ENCODE data around the gene TMEM19. TPM values are rescaled to one million over a fixed set of nuclear protein-coding genes. Genes with fewer than 3 reads are reported as not detected.

TMEM19 gene
- total and polyA plus RNA-seq, 2 of the 8 experiments (the other 6 are each of a cell fraction or from before 2014, with no cell fraction given), result 12.6 to 19.1 TPM

DNA sequence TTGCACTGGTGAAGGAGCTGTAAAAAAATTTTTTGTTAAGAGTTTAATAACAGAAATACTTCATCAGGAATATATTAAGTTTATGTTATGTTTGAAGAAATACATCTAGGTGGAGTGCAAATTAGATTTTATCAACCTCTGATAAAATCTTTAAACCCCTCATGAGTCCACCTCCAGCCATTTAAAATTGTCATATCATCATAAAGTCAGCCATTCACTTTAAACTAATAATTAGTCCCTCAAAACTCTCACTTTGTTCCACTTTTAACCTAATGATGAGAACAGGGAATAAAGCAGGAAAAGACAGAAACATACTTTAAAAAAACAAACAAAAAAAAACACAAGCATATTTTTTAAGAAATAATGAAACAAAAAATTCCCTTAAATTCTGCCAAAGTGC lies 47.4 kb upstream of the TMEM19 start:
- H2AFZ ChIP-seq (ENCODE audit: low read length), result no peak overlapping the region
- no peak overlapping the region for H2BK12ac ChIP-seq (ENCODE audit: low read depth, low read length)
- no peak overlapping the region for H4K91ac ChIP-seq (replicated peaks; ENCODE audit: insufficient read length, low read length)
- no peaks in the 10 kb centered on the region for H3K4me1 ChIP-seq (replicated peaks in 1 of 4; ENCODE audit: control insufficient read depth in 3 of 4, insufficient read depth in 4 of 4, low read length in 3 of 4)
- no peaks in the 10 kb centered on the region for H3K79me2 ChIP-seq (ENCODE audit: control insufficient read depth in 1 of 2, insufficient read depth in 2 of 2, low read length in 2 of 2)
- H2BK5ac ChIP-seq (ENCODE audit: low read depth, low read length), result no peak overlapping the region
- no peak overlapping the region for H3K18ac ChIP-seq (ENCODE audit: extremely low read depth, low read length)
- H2BK120ac ChIP-seq (replicated peaks; ENCODE audit: low read depth, low read length), result no peak overlapping the region
- no peaks in the 10 kb centered on the region for H3K79me1 ChIP-seq (ENCODE audit: low read depth, low read length)
- no peak overlapping the region for H3K23ac ChIP-seq (ENCODE audit: insufficient read length)
- FAIRE-seq (no peak), DNase-seq (ENCODE audit: low read depth in 1 of 2, low spot score in 2 of 2) (no peak)
- H2BK20ac ChIP-seq (ENCODE audit: low read length), result no peak overlapping the region
- no peak overlapping the region for H3K4me3 ChIP-seq (ENCODE audit: extremely low read depth in 1 of 4, insufficient read depth in 2 of 4, low read depth in 3 of 4, low read length in 4 of 4)
- CTCF ChIA-PET (ENCODE audit: partially characterized antibody), result interaction anchor here (0.6 to 3.1 kb wide), 6 partner anchors 11 to 299 kb away, joined by 3 to 21 read pairs (median 3); partner anchors contain the start of genes THAP2 and ZFC3H1
- no peak overlapping the region for H3K27ac ChIP-seq (ENCODE audit: low read depth, low read length)
- H3K9ac ChIP-seq (replicated peaks in 1 of 4; ENCODE audit: extremely low read depth in 1 of 4, low read depth in 3 of 4, low read length in 3 of 4), result no peak overlapping the region
- H3K4ac ChIP-seq (replicated peaks; ENCODE audit: insufficient read length, low read depth, low read length), result no peak overlapping the region
- H4K20me1 ChIP-seq (replicated peaks in 1 of 2; ENCODE audit: control insufficient read depth in 1 of 2, insufficient read depth in 2 of 2, low read length in 2 of 2), result peaks cover 0 to 3% of the 10 kb centered on the region in 2 experiments
- H3K23me2 ChIP-seq (ENCODE audit: low read depth, low read length), result no peaks in the 10 kb centered on the region
- no peak overlapping the region for H4K5ac ChIP-seq (ENCODE audit: insufficient read length, low read depth, low read length)
- no peak overlapping the region for H2BK15ac ChIP-seq (ENCODE audit: low read length)
- H3K4me2 ChIP-seq (ENCODE audit: insufficient read depth in 1 of 2, low read depth in 2 of 2, low read length in 2 of 2), result no peak overlapping the region
- H3K36me3 ChIP-seq (ENCODE audit: control insufficient read depth in 2 of 4, insufficient read depth in 4 of 4, low read length in 3 of 4), result peaks cover 2 to 60% (median 44%) of the 10 kb centered on the region in 4 experiments
- no peaks in the 10 kb centered on the region for H3K9me3 ChIP-seq (ENCODE audit: insufficient read depth in 2 of 2, low read depth in 1 of 2, low read length in 1 of 2)
- no peak for TF ChIP-seq SIRT6 (IDR thresholded peaks at IDR 0.05; ENCODE audit: low read length)
- TF ChIP-seq CTBP2 (IDR thresholded peaks at IDR 0.05; ENCODE audit: borderline replicate concordance, insufficient read depth, insufficient read length, low read length), result no peak
- no peak for TF ChIP-seq FOSL1 (IDR thresholded peaks at IDR 0.05; ENCODE audit: insufficient read depth, low read depth, low read length)
- no peak for TF ChIP-seq JUND (IDR thresholded peaks at IDR 0.05; ENCODE audit: low read length)
- no peak for TF ChIP-seq GABPA (IDR thresholded peaks at IDR 0.05; ENCODE audit: borderline replicate concordance, insufficient read depth, low read length)
- no peak for TF ChIP-seq YY1 (IDR thresholded peaks at IDR 0.05; ENCODE audit: low read depth, low read length)
- no peak for TF ChIP-seq SP4 (IDR thresholded peaks at IDR 0.05; ENCODE audit: low read length)
- no peak for TF ChIP-seq CHD2 (IDR thresholded peaks at IDR 0.05; ENCODE audit: low read length)
- no peak for TF ChIP-seq RXRA (IDR thresholded peaks at IDR 0.05; ENCODE audit: insufficient read depth, low read depth, low read length)
- H3K14ac ChIP-seq (ENCODE audit: insufficient read length), result no peak overlapping the region
- H4K8ac ChIP-seq (ENCODE audit: extremely low read depth, insufficient read depth, low read length), result no peak overlapping the region
- H2AK5ac ChIP-seq (ENCODE audit: low read depth, low read length), result no peak overlapping the region
- POLR2A ChIA-PET (ENCODE audit: partially characterized antibody), result interaction anchor here (0.7 kb wide), 1 partner anchor 48 kb away, joined by 3 read pairs; the partner anchor contains the start of gene TMEM19
- H3K56ac ChIP-seq (replicated peaks; ENCODE audit: insufficient read length, low read depth, low read length), result no peak overlapping the region
- H3K27me3 ChIP-seq (replicated peaks in 1 of 4; ENCODE audit: control insufficient read depth in 3 of 4, extremely low read depth in 1 of 4, insufficient read depth in 3 of 4, low read length in 3 of 4), result no peaks in the 10 kb centered on the region

Data from H1 (cell line).